GM21381 (cell line): Measurements from ENCODE around the gene PARD6A.

ENCODE experiments used
- ATAC-seq: cut with Tn5 transposase; IDR thresholded peaks from one replicate; pipeline ENCODE4 v1.9.1; 2021; ENCODE audit warnings: mild to moderate bottlenecking, moderate library complexity; ENCODE audit not compliant: unreplicated experiment

The PARD6A gene, protein sequence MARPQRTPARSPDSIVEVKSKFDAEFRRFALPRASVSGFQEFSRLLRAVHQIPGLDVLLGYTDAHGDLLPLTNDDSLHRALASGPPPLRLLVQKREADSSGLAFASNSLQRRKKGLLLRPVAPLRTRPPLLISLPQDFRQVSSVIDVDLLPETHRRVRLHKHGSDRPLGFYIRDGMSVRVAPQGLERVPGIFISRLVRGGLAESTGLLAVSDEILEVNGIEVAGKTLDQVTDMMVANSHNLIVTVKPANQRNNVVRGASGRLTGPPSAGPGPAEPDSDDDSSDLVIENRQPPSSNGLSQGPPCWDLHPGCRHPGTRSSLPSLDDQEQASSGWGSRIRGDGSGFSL

DNA sequence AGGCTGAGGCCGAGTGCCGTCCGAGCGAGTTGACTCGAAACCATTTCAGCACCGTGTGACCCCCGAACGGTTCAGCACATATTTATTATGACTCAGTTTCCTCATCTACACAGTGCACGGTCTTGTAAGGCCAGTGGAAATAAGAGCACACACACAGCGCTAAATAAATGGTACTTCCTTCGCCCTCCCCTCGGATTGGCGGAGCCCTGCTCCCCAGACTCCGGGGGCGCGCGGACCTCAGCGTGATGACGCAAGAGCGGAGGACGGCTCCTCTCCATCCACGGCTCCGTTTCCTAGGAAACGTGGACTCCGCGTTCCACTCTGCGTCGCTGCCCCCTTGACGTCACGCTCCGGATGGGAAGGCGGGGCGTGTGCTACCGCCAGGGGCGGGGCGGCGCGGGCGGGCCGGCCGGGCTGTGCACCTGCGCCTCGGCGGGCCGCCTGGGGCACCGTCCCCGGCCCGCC is at the start of gene PARD6A:
Gene PARD6A, plus strand, starts transcription at position 397 of the 465 bp plus-strand sequence. CDS start 79 bp downstream, outside the sequence.
- ATAC-seq, result peak; percentile 68

DNA sequence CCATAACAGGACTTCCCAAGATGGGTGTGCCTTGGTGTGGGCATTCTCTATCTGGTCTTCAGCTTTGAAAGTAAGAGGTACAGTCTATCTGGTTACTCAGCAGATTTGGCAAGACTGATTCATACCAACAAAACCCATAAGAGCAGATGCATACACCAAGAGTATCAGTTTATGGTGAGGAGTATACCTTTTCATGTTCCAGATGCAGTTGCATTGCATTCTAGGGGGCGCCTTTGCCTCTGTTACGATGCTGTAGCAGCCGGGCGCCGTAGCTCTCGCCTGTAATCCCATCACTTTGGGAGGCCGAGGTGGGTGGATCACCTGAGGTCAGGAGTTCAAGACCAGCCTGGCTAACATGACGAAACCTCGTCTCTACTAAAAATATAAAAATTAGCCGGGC is 47.0 kb upstream of the PARD6A start:
- no peak for ATAC-seq

DNA sequence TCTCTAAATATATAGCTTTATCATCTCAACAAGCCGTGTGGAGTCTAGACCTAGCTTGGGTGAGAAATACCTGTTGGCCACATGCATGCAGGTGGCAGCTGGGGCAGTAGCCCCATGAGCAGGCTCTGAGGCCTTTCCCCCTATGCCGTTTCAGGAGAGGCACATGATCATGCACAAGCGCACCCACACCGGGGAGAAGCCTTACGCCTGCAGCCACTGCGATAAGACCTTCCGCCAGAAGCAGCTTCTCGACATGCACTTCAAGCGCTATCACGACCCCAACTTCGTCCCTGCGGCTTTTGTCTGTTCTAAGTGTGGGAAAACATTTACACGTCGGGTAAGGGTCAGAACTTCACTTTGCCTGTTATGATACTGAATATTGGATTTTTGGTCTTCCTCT is 32.5 kb upstream of the PARD6A start:
- ATAC-seq, result no peak

DNA sequence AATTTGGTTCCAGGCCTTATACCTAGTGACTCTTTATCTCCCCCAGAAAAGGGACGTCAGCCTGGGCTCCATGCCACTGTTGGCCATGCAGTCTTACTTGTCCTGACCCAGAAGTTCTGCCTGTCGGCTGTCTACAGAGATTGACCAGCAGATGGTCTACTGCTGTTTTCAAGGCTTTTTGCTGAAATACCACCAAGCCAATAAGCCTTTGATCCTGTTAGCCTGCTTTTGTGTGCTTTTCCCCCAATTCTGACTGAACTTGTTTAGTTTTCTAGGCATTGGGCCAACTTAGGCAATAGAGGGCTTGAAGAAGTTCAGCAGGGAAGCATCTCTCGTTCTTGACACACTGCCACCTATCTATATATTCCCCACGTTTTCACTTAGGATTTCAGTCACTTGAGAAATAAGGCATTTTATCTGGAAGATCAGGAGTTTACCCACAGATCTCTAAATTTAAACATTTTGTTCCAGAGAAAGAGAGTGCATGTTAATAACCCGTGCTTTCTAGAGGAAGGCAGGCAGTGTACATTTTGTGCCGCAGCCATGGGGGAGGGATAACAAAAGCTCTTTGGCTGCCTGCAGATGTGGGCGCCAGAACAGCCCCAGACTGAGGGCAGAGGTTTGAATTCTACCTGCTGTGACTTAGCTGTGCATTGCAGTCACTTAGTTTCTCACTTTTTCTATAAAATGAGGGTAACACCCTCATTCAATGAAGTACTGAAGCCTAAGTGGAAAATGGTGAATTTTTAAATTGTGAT is 28.2 kb upstream of the PARD6A start:
- ATAC-seq, result no peak

DNA sequence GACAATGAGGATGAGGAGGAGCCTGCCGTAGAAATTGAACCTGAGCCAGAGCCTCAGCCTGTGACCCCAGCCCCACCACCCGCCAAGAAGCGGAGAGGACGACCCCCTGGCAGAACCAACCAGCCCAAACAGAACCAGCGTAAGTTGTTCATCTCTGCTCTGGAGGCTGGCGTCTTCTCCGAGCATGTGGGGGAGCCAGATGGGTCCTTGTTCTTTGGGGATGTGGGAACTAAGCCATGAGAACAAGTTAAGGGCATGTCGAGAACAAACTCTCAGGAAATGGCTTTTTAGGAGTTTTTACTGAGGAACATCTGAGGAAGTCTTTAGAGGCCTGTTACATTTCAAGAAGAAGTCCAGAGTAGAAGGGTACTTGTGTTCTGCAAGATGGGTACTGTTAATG is 24.0 kb upstream of the PARD6A start:
- ATAC-seq, result no peak

DNA sequence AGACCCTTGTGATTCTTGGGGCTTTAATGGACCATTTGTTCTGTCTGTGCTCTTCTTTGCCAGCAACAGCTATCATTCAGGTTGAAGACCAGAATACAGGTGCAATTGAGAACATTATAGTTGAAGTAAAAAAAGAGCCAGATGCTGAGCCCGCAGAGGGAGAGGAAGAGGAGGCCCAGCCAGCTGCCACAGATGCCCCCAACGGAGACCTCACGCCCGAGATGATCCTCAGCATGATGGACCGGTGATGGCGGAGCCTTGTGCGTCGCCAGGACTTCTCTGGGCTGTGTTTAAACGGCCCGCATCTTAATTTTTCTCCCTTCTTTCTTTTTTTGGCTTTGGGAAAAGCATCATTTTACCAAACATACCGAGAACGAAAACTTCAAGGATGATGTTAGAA is 23.1 kb upstream of the PARD6A start:
- no peak for ATAC-seq

DNA sequence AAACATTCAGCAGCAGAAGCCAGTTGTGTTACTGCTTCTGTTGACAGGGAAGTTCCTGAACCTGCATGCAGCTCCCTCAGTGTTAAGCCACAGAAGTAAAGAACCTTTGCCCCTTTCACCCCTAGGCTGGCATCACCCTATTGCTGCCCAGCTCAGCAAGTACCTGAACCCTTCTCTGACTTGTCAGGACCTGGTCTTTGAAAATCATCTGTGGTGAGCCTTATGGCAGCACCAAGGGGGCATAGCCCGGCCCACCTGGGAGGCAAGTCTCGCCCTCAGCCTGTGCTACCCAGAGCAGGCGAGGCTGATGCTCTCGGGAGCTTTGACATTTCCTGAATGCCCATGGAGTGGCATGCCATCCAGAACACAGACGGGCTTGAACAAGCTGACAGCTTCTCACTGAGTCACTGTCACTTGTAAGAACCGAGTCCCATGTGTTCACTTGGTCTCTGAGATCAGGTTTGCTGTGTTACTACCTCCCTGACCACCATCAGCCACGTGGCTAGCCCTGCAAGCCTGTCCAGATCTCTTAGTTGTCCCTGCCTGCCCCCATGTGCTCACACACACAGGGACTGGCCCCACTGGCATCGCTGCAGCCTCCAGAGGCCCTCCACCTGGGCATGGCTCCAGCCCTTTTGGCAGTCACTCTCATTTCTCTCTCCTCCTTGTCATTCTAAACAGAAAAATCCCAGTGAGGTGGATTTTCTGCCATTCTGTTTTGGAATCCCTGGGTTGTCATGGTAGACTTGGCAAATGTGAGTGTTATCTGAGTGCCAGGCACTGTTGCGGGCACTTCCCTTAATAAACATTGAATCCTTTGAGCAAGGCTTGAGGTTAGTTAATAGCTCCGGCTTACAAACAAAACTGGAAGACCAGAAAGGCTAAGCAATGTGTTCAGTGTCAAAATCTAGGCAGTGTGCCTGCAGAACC is 18.7 kb upstream of the PARD6A start:
- no peak for ATAC-seq

DNA sequence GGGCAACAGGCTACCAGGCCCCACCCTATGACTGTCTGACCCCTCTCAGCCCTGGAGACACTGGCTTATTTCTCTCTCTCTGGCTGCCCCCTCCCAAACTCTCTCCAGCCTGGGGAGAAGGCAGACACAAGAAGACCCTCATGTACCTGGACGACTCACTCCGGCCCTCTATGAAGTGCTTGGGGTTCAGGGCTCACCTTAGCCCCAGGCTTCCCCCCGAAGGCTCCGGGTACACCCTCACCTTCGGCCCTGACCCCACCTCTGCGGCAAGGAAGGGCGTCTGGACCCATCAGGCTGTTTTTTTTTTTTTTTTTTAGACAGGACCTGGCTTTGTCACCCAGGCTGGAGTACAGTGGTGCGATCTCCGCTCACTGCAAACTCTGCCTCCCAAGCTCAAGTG is 16.7 kb upstream of the PARD6A start:
- ATAC-seq, result no peak

DNA sequence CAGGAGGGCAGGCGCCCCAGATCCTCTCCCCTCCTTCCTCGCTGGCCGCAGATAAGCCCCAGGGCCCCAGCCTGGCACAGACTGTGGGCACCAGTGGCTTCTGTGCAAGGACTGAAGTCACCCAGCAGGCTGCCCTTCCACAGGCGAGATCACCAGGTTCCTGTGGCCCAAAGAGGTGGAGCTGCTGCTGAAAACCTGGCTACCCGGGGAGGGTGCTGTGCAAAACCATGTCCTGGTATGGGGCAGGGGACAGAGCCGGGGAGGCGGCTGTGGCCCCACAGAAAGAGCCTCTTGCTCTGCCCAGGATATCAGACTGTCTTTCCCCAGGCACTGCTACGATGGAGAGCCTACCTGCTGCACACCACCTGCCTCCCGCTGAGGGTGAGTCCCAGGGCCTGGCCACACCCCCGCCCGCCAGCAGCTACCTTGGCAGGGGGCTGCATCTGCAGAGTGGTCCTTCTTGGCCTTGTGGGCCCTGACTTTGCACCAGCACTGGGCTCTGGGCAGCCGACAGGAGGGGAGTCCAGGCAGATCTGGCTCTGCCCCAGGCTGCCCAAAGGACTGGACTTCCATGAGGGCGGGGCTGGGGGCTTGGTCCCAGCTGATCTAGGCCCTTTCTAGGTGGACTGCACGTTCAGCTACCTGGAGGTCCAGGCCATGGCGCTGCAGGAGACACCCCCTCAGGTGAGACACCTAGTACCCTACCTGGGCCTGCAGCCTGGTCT is 15.2 kb upstream of the PARD6A start:
- ATAC-seq, result no peak

DNA sequence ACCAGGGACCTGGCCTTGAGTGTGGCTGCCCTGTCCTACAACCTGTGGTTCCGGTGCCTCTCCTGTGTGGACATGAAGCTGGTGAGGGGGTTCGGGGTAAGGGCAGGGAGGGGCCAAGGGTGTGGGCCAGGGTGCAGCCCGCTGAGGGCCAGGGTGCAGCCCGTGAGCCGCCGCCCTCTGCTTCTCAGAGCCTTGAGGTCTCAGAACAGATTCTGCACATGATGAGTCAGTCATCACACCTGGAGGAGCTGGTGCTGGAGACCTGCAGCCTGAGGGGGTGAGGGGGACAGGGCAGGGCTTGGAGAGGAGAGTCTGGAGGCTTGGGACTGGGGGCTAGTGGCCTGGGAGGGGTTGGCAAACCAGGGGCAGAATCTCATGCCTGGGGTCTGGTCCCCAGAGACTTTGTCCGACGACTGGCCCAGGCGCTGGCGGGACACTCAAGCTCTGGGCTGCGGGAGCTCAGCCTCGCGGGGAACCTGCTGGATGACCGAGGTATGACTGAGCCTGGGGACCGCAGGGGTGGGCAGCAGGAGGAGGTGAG is 13.6 kb upstream of the PARD6A start:
- ATAC-seq, result no peak

DNA sequence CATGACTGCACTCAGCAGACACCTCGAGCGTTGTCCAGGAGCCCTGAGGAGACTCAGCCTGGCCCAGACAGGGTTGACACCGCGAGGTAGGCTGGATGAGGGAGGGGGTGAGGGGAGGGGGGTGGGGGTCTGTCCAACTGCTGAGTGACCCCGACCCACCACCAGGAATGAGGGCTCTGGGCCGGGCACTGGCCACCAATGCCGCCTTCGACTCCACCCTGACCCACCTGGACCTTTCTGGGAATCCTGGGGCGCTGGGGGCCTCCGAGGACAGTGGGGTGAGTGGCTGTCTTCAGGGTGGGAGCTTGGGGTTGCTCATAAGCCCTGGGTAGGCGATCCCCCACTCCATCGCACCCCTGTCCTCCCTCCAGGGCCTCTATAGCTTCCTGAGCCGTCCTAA is 13.1 kb upstream of the PARD6A start:
- ATAC-seq, result no peak

DNA sequence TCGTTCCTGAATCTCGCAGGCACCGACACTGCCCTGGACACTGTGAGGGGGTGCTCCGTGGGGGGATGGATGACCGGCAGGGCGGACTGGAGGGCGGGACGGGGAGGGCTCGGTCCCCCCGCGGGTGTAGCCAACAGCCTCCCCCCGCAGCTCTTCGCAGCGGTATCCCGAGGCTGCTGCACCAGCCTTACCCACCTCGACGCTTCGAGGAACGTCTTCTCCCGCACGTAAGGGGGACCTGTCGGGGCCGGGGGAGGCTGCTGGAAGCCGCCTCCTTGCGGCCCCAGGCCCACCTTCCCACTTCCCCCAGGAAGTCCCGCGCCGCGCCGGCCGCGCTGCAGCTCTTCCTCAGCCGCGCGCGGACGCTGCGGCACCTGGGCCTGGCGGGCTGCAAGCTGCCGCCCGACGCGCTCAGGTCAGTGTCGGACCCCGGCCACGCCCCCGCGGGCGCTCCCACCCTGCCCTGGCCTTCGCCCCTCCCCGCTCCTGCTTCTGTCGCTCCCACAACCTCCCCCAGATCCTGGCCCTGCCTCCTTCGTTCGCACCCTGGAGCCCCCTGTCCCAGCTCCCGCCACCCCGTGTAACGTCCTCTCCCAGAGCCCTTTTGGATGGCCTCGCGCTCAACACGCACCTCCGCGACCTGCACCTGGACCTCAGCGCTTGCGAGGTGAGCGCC is 12.5 kb upstream of the PARD6A start:
- ATAC-seq, result no peak

DNA sequence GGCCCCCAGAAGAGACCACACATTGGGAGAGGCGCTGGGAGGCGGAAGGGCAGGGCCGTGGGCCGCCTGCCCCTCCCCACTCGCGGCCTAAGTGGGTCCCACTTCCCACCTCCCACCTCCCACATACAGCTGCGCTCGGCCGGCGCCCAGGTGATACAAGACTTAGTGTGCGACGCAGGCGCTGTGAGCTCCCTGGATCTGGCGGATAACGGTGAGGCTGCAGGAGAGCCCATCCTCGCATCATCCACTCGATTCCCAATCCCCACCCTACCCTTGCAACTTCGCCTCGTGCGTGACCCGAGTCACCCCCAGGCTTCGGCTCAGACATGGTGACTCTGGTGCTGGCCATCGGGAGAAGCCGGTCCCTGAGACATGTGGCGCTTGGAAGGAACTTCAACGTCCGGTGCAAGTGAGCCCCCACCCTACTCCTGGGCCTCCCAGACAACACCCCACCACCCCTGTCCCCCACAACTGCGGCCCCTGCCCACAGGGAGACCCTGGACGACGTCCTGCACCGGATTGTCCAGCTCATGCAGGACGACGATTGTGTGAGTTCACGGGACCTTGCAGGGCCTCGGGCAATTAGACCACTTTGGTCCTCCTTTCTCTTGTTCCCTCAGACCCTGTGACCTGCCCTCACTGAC is 11.9 kb upstream of the PARD6A start:
- no peak for ATAC-seq

DNA sequence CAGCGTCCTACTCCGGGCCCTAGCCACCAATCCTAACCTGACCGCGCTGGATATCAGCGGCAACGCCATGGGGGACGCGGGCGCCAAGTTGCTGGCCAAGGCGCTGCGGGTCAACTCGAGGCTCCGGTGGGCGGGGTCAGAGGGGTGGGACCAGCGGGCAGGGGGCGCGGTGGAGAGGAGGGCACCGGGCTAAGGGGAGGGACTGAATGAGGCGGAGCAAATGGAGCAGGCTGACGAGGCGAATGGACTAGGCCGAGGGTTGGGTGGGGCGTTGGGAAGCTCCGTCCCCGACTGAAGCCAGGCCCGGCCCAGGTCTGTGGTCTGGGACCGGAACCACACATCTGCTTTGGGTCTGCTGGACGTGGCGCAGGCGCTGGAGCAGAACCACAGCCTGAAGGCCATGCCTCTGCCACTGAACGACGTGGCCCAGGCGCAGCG is 11.2 kb upstream of the PARD6A start:
- no peak for ATAC-seq

DNA sequence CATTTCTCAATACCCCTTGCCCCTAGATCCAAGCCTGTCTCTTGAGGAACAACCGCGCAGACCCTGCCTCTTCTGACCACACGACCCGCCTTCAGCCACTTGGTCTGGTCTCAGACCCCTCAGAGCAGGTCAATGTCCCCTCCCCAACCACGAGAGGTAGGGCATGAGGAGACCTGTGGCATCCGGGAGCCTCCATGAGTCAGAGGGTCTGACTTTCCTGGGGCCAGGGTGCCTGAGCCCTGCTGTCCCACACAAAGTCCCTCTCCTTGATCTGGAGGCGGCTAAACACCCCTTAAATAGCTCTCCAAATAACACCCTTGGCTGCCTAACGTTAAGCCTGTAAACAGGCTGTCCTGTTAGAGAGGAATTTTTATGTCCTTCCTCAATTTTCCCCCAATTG is 10.7 kb upstream of the PARD6A start:
- ATAC-seq, result no peak

DNA sequence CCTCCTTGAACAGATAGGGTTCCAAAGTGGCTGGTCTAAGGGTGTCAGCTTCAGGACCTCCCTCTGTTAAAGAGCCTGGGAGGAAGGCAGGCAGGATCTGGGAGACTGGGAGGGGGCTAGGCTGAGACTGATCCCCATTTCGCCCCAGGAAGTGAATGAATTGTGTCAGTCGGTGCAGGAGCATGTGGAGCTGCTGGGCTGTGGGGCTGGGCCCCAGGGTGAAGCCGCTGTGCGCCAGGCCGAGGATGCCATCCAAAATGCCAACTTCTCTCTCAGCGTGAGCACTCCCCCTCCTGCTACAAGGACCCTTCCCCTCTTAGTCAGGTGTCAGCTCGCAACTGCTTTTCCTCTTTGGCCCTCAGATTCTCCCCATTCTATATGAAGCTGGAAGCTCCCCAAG is 9.7 kb upstream of the PARD6A start:
- ATAC-seq, result no peak

DNA sequence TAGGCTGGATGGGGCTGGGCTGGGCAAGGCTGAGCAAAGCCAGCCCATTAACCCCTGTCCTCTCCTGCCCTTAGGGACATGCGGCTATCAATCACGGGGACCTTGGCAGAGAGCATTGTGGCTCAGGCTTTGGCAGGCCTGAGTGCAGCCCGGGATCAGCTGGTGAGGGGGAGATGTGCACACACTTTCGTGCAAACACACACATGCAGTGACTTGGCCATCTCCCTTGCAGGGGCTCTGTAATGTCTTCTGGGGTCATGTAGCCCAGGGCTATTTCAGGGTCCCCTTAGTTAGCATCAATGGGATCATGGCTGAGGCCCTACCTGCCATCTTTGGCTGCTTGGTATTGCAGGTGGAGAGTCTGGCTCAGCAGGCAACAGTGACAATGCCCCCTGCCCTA is 8.9 kb upstream of the PARD6A start:
- ATAC-seq, result no peak

DNA sequence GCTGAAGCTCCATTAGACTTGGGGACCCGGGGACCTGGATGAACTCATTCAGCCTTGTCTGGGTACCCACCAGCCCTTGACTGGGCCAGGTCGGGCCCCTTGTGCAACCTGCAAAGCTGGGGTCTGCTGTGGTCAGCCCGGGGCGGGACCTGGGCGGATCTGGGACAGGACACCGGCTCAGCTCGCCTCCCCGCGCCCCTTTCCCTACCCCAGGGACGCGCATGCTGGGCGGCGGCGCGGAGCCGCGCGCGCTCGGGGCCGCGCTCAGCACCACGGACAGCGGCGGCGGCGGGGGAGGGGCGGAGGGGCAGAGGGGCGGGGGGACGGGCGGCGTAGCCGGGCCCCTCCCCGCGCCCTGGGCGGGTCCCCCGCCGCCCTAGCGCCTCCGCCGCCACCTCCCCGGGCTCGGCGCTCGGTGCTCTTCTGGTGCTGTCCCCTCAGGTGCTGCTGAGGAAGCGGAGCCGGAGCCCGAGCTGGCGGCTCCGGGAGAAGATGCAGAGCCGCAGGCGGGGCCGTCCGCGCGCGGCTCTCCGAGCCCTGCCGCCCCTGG is 8.1 kb upstream of the PARD6A start:
- no peak for ATAC-seq
